GM12864 (cell line): ENCODE measurements around the gene RBMXL3.

Experiments used
- DNase-seq: peaks from one replicate; pipeline ENCODE4 v3.0.0-alpha.2; 2011; ENCODE audit warnings: low read depth
- H3K4me3 ChIP-seq: 2 replicates; pipeline ENCODE4 v1.5.1; 2011; ENCODE audit warnings: mild to moderate bottlenecking, low read depth, low read length, control low read depth
- CTCF ChIP-seq: IDR thresholded peaks from 2 replicates; pipeline ENCODE4 v1.5.1; 2011; ENCODE audit warnings: low read depth, mild to moderate bottlenecking, moderate library complexity, low read length, control low read depth, inconsistent platforms; ENCODE audit errors: missing control alignments

Gene RBMXL3

DNA sequence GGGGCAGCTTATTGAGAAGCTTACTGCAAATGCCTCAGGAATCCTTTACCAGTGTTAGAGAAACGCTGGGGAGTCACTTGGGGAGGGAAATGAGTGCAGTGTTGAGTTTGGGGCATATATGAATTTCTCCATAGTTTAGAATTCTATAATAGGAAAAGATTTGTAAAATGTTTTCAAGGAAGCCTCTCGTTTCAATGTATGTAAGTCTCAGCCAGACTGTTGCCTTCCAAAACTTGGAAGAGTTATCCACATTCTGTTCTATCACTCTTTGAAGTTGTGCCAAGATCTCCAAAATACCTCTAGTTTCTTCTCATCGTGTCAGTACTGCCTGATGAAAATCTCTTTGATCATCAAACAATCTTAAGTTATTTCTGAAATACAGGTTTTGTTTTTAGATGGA is 45.3 kb downstream of the RBMXL3 start:
- no peak overlapping the region for H3K4me3 ChIP-seq
- no peak for TF ChIP-seq CTCF
- DNase-seq = no peak

DNA sequence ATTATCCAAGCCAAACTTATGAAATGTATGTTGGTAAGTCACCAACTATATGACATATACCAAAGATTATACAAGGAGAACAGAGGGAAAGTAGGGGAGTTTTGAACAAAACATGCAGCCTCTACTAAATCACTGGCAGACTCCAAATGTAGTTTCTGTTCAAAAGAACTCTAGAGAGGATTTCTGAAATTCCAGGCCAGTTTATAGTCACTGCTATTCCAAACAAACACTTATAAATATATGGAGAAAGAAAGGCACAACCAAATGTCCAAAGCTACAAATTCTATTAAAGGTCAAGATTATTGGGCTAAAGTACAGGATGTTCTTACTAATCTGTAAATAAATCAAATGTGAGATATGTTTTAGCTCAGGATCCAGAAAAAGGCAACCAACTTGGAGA is 47.4 kb downstream of the RBMXL3 start:
- DNase-seq = no peak
- H3K4me3 ChIP-seq = no peak overlapping the region
- TF ChIP-seq CTCF = no peak

DNA sequence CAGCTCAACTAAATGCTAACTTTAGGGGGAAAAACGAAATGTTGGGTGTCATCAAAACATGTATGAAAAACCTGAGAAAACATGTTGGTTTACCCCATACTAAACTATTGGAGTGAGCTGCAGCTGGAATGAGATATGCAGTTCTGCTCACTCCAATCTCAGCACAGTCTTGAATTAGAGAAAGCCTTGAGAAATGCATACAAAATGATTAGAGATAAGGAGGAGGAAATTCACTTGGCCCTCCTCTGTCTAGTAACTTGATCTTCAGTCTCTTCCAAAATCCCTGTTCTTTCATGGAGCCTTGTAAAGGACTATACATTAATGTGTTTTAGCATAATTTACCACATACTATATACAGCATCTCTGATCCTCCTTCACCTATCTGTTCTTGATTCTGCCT is 47.8 kb downstream of the RBMXL3 start:
- H3K4me3 ChIP-seq = no peak overlapping the region
- TF ChIP-seq CTCF = no peak
- no peak for DNase-seq
